Fibroblast of villous mesenchyme (primary cell): ENCODE results near the gene ABR. TPM values are rescaled to one million over a fixed set of nuclear protein-coding genes. Genes with fewer than 3 reads are reported as not detected.

ENCODE experiments used
- DNase-seq: peaks from one replicate; pipeline ENCODE4 v3.0.0-alpha.2; 2010; ENCODE audit warnings: low read depth
- H3K4me3 ChIP-seq: 2 replicates; pipeline ENCODE4 v1.5.1; 2011; ENCODE audit warnings: low read depth, mild to moderate bottlenecking, low read length
- CTCF ChIP-seq: IDR thresholded peaks from 2 replicates; pipeline ENCODE4 v1.5.1; 2012; ENCODE audit warnings: low read depth, mild to moderate bottlenecking, low read length; ENCODE audit not compliant: insufficient read depth
- total RNA-seq: library from RNA; depleted of rRNA; stranded (reverse); fragments of >200 nt; gene quantifications from 2 replicates; pipeline ENCODE4 v1.2.3, GENCODE V29; 2012

The ABR gene
- total RNA-seq, 1 donor = 51.8 TPM

GRCh38 chr17:1037238-1037879 is 142.4 kb downstream of the ABR start:
- H3K4me3 ChIP-seq = no peak overlapping the region
- no peak for TF ChIP-seq CTCF
- DNase-seq = no peak

GRCh38 chr17:1036845-1037237 is 142.9 kb downstream of the ABR start:
- no peak for TF ChIP-seq CTCF
- no peak overlapping the region for H3K4me3 ChIP-seq
- DNase-seq = no peak

- DNase-seq = no peak
- H3K4me3 ChIP-seq = no peak overlapping the region
- no peak for TF ChIP-seq CTCF
Measured at GRCh38 chr17:1036171-1036844, 143.5 kb downstream of the ABR start.

- no peak overlapping the region for H3K4me3 ChIP-seq
- no peak for DNase-seq
- no peak for TF ChIP-seq CTCF
Measured at GRCh38 chr17:1035546-1036170, 144.1 kb downstream of the ABR start.

GRCh38 chr17:1034652-1035210 is 145.1 kb downstream of the ABR start:
- no peak for TF ChIP-seq CTCF
- H3K4me3 ChIP-seq = no peak overlapping the region
- no peak for DNase-seq

DNA sequence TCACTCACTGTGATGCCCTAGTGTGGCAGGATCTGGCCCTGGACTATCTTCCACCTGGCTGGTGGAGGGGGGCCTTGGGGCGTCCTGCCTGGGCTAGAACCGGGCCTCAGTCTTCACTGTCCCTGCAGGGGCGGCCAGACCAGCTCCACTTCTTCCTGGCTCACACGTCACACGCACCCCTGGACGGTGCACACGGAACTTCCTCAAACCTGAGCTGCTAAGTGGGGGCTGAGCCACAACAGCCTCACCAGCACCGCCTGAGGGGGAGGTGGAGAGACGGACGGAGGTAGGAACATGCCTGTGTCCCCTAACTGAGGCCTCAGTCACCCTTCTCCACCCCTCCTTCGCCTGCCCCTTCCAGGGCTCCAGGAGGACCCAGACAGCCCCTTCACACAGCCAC is 146.3 kb downstream of the ABR start:
- TF ChIP-seq CTCF = no peak
- H3K4me3 ChIP-seq = no peak overlapping the region
- DNase-seq = no peak
